Measurements from ENCODE around the gene EPX.

The EPX gene

GRCh38 chr17:58170622-58171021, 21.9 kb upstream of the EPX start:
- no peak for DNase-seq (ENCODE audit: low read depth)
- TF ChIP-seq CTCF (IDR thresholded peaks at IDR 0.05; ENCODE audit: insufficient read depth, low read depth, low read length, missing control alignments), result no peak
- H3K4me3 ChIP-seq (ENCODE audit: low read depth, low read length), result no peak overlapping the region

- DNase-seq (ENCODE audit: low read depth), result peak; percentile 56
- no peak overlapping the region for H3K4me3 ChIP-seq (ENCODE audit: low read depth, low read length)
- peak; percentile 52 for TF ChIP-seq CTCF (IDR thresholded peaks at IDR 0.05; ENCODE audit: insufficient read depth, low read depth, low read length, missing control alignments)
These were observed 20.0 kb upstream of the EPX start for GRCh38 chr17:58172369-58173071.

- no peak for DNase-seq (ENCODE audit: low read depth)
- no peak overlapping the region for H3K4me3 ChIP-seq (ENCODE audit: low read depth, low read length)
- no peak for TF ChIP-seq CTCF (IDR thresholded peaks at IDR 0.05; ENCODE audit: insufficient read depth, low read depth, low read length, missing control alignments)
These were observed 17.7 kb upstream of the EPX start for GRCh38 chr17:58174871-58175270.

- TF ChIP-seq CTCF (IDR thresholded peaks at IDR 0.05; ENCODE audit: insufficient read depth, low read depth, low read length, missing control alignments), result no peak
- DNase-seq (ENCODE audit: low read depth), result no peak
- H3K4me3 ChIP-seq (ENCODE audit: low read depth, low read length), result no peak overlapping the region
These were observed 16.3 kb upstream of the EPX start for GRCh38 chr17:58176200-58176599.

GRCh38 chr17:58181796-58182195, 10.7 kb upstream of the EPX start:
- no peak overlapping the region for H3K4me3 ChIP-seq (ENCODE audit: low read depth, low read length)
- no peak for DNase-seq (ENCODE audit: low read depth)
- TF ChIP-seq CTCF (IDR thresholded peaks at IDR 0.05; ENCODE audit: insufficient read depth, low read depth, low read length, missing control alignments), result no peak

- no peak overlapping the region for H3K4me3 ChIP-seq (ENCODE audit: low read depth, low read length)
- TF ChIP-seq CTCF (IDR thresholded peaks at IDR 0.05; ENCODE audit: insufficient read depth, low read depth, low read length, missing control alignments), result no peak
- no peak for DNase-seq (ENCODE audit: low read depth)
These were observed 9.0 kb upstream of the EPX start for GRCh38 chr17:58183514-58183913.
